Stimulated activated effector memory CD8-positive, alpha-beta T cell treated with anti-CD3 and anti-CD28 coated beads, Interleukin-12 subunit alpha, Interleukin-12 subunit beta, amount 100 ng/mL, for 72 hours (primary cell): ENCODE measurements around the gene EWSR1.
"Not testable (repeated sequence)": the region's sequence is repeated elsewhere in the genome, so short reads cannot be mapped to it uniquely, and the experiment has no call there.

ENCODE experiments used
- ATAC-seq: fragments of 150-1000 bp; cut with Tn5 transposase; 2 replicates; pipeline ENCODE4 v1.10.0; 2021
- DNase-seq, 2 donors: peaks; one replicate each; pipeline ENCODE4 v3.0.0; 2021 to 2022; ENCODE audit warnings: low spot score in 2 of 2
- H3K27ac Mint-ChIP-seq: one replicate; pipeline ENCODE4 v1.8.0; 2022; ENCODE audit warnings: mild to moderate bottlenecking, mixed read lengths
- H3K36me3 Mint-ChIP-seq: one replicate; pipeline ENCODE4 v1.8.0; 2022; ENCODE audit warnings: mild to moderate bottlenecking, mixed read lengths
- H3K4me1 Mint-ChIP-seq: one replicate; pipeline ENCODE4 v1.8.0; 2022; ENCODE audit warnings: mixed read lengths
- H3K4me3 Mint-ChIP-seq: one replicate; pipeline ENCODE4 v1.8.0; 2022; ENCODE audit warnings: mild to moderate bottlenecking, mixed read lengths
- H3K9me3 Mint-ChIP-seq: one replicate; pipeline ENCODE4 v1.8.0; 2022; ENCODE audit warnings: mixed read lengths

EWSR1 gene

DNA sequence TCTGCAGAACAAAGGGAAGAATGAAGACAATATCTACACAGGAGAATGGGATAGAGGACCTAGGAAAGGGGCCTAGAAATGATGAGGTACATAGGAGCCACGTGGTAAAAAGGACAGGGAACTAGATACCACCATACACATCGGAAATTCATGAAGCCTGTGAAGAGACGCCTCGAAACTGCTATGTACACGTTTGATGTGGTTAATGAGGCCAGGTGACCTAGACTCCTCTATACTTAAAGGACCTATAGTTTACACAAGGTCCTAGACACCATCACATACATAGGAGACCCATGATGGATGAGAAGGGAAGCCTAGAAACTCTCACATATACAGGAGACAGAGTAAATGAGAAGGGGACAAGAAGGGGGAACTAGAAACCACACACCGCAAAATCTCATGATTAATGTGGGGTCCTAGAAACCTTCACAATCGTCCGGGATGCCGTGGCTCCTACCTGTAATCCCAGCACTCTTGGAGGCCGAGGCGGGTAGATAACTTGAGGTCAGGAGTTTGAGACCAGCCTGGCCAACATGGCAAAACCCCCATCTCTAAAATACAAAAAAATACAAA lies 24.1 kb upstream of the EWSR1 start:
- peaks cover 9% of the 10 kb centered on the region for H3K9me3 Mint-ChIP-seq
- ATAC-seq: no peak
- H3K27ac Mint-ChIP-seq: peak overlapping the region; percentile 42
- DNase-seq: no peak
- H3K4me3 Mint-ChIP-seq: no peak overlapping the region
- no peaks in the 10 kb centered on the region for H3K36me3 Mint-ChIP-seq
- peaks cover 5% of the 10 kb centered on the region for H3K4me1 Mint-ChIP-seq

DNA sequence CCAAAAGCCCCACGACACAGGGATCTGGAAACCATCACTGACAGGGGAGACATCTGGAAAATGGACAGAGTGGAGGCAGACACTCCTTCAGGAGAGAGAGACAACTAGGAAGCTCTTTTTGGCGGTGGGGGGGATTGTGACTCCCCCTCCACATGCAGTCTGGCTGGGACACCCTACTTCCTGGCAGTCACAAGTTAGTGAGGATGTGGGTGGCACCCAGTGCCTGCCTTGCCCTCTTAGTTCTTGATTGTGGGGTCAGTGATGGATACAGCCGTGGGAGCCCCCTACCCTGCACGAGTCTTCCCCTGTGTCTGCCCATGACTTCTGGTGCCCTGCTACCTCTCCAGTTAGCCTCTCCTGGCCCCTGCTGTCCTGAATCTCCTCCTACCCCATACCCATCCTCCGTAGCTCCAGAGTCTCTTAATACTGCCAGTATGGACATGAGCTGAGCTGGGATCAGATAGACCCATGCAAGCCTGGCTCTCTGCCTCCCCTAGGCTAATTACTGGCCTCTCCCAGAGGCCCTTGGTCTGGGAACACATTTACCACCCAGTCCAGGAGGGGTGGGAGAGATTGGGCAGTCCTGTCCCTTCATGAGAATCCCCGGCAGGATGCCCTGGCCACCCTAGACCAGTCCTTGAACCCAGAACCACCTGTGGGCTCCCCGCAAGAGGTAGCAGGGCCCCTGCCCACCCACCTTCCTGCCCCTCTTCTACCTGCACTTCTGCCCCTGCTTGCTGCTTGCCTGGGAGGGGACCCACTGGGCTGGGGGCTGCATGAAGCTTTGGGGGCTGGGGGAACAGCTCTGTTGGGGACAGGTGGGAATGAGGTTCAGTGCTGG lies 23.1 kb upstream of the EWSR1 start:
- Mint-ChIP-seq H3K4me3 (no peak overlapping the region), H3K36me3 (no peaks in the 10 kb centered on the region), H3K4me1 (peaks cover 5% of the 10 kb centered on the region), H3K27ac (no peak overlapping the region), H3K9me3 (peaks cover 5% of the 10 kb centered on the region)
- ATAC-seq: no peak
- no peak for DNase-seq

DNA sequence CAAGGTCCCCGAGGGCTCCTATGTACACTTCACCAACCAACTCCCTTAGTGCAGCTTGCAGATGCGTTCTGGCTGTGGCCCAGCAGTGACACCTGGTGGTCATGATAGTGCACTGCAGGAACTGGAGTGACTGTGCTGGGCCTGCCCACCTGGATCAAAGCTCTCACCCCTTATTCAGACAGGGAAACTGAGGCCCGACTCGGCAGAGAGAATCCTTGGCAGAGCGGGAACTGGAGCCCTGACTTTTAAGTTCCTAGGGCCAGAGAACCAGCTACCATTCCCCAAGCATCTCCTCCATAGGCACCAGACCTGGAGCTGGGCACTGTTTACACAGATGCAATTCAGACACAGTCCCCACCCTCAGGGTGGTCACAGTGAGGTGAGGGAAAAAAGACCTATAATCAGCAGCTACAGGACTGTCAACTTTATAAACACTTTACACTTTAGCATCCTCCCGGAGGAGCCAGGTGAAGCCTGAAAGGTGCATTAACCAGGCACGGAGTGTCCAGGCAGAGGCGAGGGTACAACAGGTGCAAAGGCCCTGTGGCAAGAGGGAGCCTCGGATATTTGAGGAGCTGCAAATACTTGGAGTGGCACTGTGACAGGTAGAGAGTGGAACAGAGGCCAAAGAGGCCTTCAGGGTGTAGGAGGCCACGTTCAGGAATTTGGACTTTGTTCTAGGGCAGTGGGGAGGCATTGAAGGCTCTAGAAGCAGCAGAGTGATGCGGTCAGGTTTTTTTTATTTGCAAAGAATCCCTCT lies 22.3 kb upstream of the EWSR1 start:
- peaks cover 3% of the 10 kb centered on the region for H3K9me3 Mint-ChIP-seq
- DNase-seq: peak; percentile 57 to 83
- peak; percentile 84 for ATAC-seq
- no peaks in the 10 kb centered on the region for H3K36me3 Mint-ChIP-seq
- peaks cover 5% of the 10 kb centered on the region for H3K4me1 Mint-ChIP-seq
- H3K27ac Mint-ChIP-seq: no peak overlapping the region
- no peak overlapping the region for H3K4me3 Mint-ChIP-seq

DNA sequence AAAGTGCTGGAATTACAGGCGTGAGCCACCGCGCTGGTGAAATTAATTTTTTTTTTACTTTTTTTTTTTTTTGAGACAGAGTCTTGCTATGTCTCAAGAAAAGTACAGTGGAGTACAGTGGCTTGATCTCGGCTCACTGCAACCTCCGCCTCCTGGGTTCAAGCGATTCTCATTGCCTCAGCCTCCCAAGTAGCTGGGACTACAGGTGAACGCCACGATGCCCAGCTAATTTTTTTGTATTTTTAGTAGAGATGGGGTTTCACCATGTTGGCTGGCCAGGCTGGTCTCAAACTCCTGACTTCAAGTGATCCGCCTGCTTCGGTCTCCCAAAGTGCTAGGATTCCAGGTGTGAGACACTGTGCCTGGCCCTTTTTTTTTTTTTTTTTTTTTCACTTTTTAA lies 20.2 kb upstream of the EWSR1 start:
- H3K4me1 Mint-ChIP-seq, ATAC-seq, H3K9me3 Mint-ChIP-seq, H3K36me3 Mint-ChIP-seq, H3K4me3 Mint-ChIP-seq, DNase-seq, H3K27ac Mint-ChIP-seq: not testable (repeated sequence)

DNA sequence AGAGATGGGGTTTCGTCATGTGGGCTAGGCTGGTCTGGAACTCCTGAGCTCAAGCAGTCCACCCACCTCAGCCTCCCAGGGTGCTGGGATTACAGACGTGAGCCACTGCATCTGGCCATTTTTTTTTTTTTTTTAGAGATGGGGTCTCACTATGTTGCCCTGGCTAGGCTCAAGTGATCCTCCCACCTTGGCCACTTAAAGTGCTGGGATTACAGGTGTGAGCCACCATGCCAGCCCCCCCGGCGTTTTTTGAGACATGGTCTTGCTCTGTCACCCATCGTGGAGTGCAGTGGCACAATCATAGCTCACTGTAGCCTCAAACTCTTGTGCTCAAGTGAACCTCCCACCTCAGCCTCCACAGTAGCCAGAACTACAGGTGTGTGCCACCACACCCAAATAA lies 16.8 kb upstream of the EWSR1 start:
- DNase-seq: no peak
- no peak for ATAC-seq
- no peaks in the 10 kb centered on the region for H3K9me3 Mint-ChIP-seq

DNA sequence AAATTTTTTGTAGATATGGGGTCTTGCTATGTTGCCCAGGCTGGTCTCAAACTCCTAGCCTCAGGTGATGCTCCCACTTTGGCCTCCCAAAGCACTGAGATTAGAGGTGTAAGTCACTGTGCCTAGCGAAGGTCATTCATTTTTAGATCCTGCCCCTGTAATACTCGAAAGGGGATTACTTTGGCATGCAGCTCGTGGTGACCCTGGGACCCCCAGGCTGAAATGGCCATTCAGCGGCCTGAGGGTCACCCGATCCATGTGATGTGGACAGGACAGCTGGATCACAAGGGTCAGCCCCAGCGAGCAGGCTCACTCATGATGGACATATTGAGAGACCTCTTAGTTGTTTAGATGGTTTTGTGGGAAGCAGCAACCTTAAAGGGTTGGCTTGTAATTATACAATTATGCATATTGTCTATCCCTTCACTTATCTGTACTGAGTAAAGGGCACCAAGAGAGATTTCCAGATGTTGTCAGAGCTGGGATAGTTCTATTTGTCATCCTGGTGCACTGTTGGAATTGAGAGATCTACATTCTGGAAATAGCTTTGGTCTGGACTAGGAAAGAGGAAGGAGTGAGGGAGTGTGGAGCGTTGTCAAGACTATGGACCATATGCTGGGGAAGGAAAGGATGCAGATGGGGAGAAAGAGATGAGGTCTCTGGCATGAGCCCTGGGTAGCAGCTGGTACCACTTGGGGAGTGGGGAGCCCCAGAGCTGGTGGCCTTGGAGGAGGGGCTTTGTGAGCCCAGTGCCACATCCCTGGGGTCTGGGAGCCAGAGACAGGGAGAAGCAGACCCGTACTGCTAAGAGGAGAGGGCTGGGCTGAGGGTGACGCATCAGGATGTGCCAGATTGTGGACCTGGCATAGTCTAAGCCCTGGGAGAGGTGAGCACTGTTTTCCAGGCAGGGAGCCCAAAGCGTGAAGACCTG lies 15.8 kb upstream of the EWSR1 start:
- DNase-seq (no peak), ATAC-seq (no peak)

More for the DNA sequence above, 16.8 kb upstream of the EWSR1 start:
- Mint-ChIP-seq H3K27ac (no peak overlapping the region), H3K4me3 (no peak overlapping the region), H3K4me1 (no peaks in the 10 kb centered on the region), H3K36me3 (no peaks in the 10 kb centered on the region)

DNA sequence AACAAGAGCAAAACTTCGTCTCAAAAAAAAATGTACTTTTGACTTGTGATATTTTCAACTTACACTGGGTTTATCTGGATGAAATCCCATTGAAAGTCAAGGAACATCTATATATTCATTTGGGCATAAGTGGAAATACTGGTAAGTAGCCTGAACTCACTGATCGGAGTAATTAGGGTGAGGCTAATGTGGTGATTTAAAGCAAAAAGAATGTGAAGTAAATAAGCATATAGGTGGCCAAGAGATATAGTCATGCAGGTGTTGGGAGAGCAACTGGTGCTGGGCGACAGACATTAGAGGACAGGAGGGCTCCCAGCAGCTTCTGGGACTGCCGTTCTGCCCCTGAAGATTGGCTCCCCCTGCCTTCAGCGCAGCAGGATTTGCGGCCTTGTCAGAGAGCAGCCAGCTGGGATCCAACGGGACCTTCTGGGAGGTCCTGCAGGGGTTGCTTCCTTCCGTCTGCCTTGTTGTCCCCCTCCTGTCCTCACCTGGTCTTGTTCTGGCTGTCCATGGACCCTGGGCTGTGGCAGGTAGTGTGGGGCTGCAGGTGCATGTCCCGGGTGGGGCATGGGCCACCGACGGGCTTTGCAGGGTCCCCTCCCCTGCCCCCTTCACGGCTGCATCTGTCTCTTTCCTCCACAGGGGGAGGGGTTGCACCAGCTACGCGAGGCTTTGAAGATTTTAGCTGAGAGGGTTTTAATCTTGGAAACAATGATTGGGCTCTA lies 14.3 kb upstream of the EWSR1 start:
- H3K36me3 Mint-ChIP-seq: no peaks in the 10 kb centered on the region
- peaks cover 5% of the 10 kb centered on the region for H3K4me1 Mint-ChIP-seq
- DNase-seq (no peak), ATAC-seq (no peak)
- no peak overlapping the region for H3K4me3 Mint-ChIP-seq
- H3K27ac Mint-ChIP-seq: no peak overlapping the region
- no peaks in the 10 kb centered on the region for H3K9me3 Mint-ChIP-seq

More for the DNA sequence above, 15.8 kb upstream of the EWSR1 start:
- H3K4me1 Mint-ChIP-seq: no peaks in the 10 kb centered on the region
- H3K4me3 Mint-ChIP-seq: no peak overlapping the region
- no peak overlapping the region for H3K27ac Mint-ChIP-seq
- no peaks in the 10 kb centered on the region for H3K9me3 Mint-ChIP-seq
- no peaks in the 10 kb centered on the region for H3K36me3 Mint-ChIP-seq

DNA sequence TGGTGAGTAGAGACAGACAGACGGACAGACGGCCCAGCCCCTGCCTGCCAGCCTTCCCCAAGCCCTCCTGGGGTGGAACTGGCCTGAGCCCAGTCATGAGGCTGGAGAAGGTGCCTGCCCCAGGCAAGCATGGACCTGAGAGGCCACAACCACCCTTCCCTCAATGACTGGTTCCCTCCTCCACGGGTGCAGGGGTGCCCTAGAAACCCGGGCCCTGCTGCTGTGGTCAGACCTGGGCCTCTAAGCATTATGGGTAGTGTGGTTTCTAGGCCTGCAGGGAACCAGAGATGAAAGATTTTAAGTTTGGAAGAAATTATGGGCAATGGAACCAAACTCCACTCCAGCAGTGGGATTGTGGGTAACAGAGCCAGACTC lies 13.8 kb upstream of the EWSR1 start:
- ATAC-seq (no peak), DNase-seq (no peak)
- Mint-ChIP-seq H3K9me3 (no peaks in the 10 kb centered on the region), H3K27ac (no peak overlapping the region), H3K36me3 (no peaks in the 10 kb centered on the region), H3K4me3 (no peak overlapping the region), H3K4me1 (peaks cover 5% of the 10 kb centered on the region)

DNA sequence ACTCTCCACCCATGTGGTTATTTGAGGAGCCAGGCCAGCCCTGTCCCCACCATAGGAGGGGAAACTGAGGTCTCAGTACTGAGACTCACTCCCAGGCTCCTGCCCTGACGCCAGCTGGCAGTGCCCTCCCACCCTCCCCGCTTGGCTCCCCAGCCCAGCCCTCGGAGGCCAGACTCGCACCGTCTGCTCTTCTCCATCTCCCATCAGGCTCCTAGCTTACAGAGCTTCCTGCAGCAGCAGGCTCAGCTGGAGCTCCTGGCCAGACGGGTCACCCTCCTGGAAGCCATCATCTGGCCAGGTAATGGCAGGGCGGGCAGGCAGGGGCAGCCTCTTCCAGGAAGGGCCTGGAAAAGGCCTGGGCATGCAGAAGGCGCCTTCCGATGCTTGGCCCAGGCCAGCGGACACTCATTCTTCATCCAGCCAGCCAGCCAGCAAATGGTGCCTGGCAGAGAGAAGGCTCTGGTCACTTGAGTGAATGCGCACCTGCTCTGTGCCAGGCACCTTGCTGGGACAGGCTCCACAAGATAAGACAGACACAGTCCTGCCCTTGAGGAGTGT lies 12.9 kb upstream of the EWSR1 start:
- Mint-ChIP-seq H3K4me1 (peaks cover 5% of the 10 kb centered on the region), H3K9me3 (no peaks in the 10 kb centered on the region), H3K27ac (no peak overlapping the region), H3K4me3 (no peak overlapping the region), H3K36me3 (no peaks in the 10 kb centered on the region)
- DNase-seq: no peak
- ATAC-seq: no peak

DNA sequence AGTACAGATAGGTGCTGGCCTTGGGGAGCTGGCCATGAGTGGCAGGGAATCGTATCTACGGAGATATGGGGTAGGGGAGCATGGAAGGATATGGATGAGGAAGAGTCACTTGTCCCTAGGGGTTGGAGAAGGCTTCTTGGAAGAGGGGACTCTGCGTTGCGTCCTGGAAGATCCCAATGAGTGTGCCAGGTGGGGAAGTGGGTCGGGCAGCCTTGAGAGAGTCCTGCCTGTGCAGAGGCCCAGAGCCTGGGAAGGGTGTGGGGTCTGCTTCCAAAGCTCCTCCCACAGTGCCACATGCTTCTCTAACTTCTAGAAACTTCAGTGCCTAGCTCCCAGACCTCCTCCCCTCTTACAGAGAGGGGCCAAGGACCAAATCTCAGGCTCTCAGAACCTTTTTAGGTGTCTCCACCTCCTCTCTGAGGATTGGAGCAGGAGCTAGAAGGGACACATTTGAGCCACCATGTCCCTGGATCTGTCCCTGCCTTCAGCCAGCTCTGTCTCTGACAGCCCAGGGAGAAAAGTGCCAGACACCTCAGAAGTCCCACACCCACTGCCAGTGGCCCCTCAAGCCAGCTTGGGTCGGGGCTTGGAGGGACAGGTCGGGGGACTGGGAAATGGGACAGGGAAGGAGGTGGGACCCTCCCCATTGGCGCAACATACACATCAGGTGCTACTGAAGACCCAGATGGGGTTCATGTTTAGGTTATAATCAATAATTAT lies 11.3 kb upstream of the EWSR1 start:
- H3K4me1 Mint-ChIP-seq: peaks cover 5% of the 10 kb centered on the region
- no peak overlapping the region for H3K27ac Mint-ChIP-seq
- ATAC-seq: no peak
- no peak overlapping the region for H3K4me3 Mint-ChIP-seq
- DNase-seq: no peak
- H3K36me3 Mint-ChIP-seq: no peaks in the 10 kb centered on the region
- no peaks in the 10 kb centered on the region for H3K9me3 Mint-ChIP-seq

DNA sequence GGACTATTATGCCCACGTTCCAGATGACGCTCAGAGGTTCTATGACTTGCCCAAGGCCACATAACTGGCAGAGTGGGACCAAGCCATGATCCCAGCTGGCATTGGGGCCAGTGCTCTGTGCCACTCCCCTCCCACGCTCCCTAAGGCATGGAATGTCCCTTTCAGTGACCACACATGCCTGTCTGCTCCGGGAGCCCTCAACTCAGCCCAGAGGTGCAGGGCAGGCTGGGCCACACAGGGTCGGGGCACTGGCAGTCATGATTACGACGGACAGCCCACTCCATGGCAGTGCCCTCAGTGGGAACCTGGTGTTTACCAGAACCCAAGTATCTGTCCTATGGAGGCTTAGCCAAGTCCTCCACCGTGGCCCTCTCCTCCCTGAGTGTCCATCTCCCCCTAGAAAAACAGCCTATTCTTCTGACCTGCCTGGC lies 10.3 kb upstream of the EWSR1 start:
- H3K27ac Mint-ChIP-seq: no peak overlapping the region
- ATAC-seq (no peak), DNase-seq (no peak)
- no peaks in the 10 kb centered on the region for H3K36me3 Mint-ChIP-seq
- no peaks in the 10 kb centered on the region for H3K9me3 Mint-ChIP-seq
- peaks cover 5% of the 10 kb centered on the region for H3K4me1 Mint-ChIP-seq
- no peak overlapping the region for H3K4me3 Mint-ChIP-seq

DNA sequence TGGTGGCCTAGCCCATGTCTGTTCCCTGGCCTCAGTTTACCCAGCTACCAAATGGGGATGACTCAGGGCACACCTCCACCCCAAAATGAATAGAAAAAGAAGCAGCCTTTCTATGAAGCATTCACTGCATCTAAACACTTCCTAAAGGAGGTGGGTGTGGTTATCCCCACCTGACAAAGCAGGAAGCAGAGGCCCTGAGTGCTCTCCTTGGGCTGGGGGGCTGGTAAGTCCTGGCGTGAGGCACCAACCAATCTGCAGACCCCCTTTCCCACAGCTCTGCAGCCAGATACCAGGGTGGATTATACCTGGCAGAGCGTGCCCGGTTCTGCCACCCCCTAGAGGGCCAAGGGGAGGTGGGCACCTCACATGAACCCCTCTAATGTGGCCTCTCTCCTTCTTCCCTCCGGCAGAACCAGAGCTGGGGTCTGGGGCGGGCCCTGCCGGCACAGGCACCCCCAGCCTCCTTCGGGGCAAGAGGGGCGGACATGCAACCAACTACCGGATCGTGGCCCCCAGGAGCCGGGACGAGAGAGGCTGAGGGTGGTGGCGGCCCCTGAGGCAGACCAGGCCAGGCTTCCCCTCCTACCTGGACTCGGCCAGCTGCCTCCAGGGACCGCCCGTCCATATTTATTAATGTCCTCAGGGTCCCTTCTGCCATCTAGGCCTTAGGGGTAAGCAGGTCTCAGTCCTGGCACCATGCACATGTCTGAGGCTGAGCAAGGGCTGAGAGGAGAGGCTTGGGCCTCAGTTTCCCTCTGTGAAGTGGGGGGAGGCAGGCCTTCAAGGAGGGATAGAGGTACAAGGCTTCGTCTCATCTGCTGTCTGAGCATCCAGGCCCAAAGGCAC lies 9.4 kb upstream of the EWSR1 start:
- ATAC-seq: no peak
- Mint-ChIP-seq H3K36me3 (no peaks in the 10 kb centered on the region), H3K4me3 (no peak overlapping the region), H3K9me3 (no peaks in the 10 kb centered on the region), H3K27ac (peak overlapping the region; percentile 20), H3K4me1 (peaks cover 5% of the 10 kb centered on the region)
- no peak for DNase-seq

DNA sequence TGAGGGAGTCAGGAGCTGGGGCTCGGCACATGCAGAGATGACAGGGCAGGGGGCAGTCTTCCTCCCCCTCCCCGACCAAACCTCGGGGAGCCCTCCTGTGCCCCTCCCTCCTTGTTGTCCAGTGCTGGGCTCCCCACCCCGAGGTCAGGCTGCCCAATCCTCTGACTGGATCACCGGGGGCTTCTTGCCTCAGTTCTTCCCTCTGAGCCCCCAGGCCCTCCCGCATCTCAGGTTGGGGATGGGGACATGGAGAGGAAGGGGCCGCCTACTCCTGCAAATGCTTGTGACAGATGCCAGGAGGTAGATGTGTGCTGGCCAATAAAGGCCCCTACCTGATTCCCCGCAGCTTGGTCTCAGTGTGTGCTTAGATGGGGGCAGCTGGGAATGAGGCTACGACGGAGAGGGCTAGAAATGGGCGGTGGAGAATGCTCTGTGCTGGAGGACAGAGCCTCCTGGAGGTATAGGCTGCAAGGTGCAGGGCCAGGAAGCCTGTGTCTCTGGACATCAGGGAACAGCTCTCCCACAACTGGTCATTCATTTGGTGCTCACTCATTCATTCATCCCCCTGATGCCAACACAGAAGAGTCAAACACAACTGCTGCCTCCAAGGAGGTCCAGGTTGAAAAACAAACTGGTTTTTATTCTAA lies 8.7 kb upstream of the EWSR1 start:
- Mint-ChIP-seq H3K9me3 (no peaks in the 10 kb centered on the region), H3K27ac (peak overlapping the region; percentile 52), H3K4me3 (no peak overlapping the region), H3K36me3 (peaks cover 2% of the 10 kb centered on the region), H3K4me1 (peaks cover 5% of the 10 kb centered on the region)
- ATAC-seq: no peak
- DNase-seq: no peak
